Amniotic stem cell (primary cell): Measurements from ENCODE around the gene ANKRD13B.

Experiments
- DNase-seq: peaks from one replicate; lab custom pipeline; 2025; lab: John Stamatoyannopoulos, UW

Gene ANKRD13B

GRCh38 chr17:29581583-29582253 lies 11.2 kb upstream of the ANKRD13B start:
- no peak for DNase-seq

- no peak for DNase-seq
These were observed 10.6 kb upstream of the ANKRD13B start for GRCh38 chr17:29582254-29582765.

GRCh38 chr17:29582772-29583171 lies 10.2 kb upstream of the ANKRD13B start:
- no peak for DNase-seq

- no peak for DNase-seq
These were observed 9.3 kb upstream of the ANKRD13B start for GRCh38 chr17:29583324-29584248.

- no peak for DNase-seq
These were observed 8.4 kb upstream of the ANKRD13B start for GRCh38 chr17:29584452-29585079.

GRCh38 chr17:29585080-29585751 lies 7.7 kb upstream of the ANKRD13B start:
- DNase-seq, result no peak

GRCh38 chr17:29586676-29587469 lies 6.1 kb upstream of the ANKRD13B start:
- DNase-seq, result no peak

GRCh38 chr17:29587591-29587990 lies 5.3 kb upstream of the ANKRD13B start:
- no peak for DNase-seq

GRCh38 chr17:29588017-29588561 lies 4.8 kb upstream of the ANKRD13B start:
- no peak for DNase-seq

- no peak for DNase-seq
These were observed 4.1 kb upstream of the ANKRD13B start for GRCh38 chr17:29588562-29589411.

GRCh38 chr17:29589524-29590410 lies 3.2 kb upstream of the ANKRD13B start, which contains the start of gene GIT1:
Gene GIT1 (minus strand): TSS chr17:29589648. CDS start chr17:29589378, 270 bp downstream.
- peak; percentile 76 for DNase-seq

- no peak for DNase-seq
These were observed 2.4 kb upstream of the ANKRD13B start for GRCh38 chr17:29590411-29591145.

- DNase-seq, result no peak
These were observed 1.7 kb upstream of the ANKRD13B start for GRCh38 chr17:29591146-29591736.

- DNase-seq, result peak; percentile 67
These were observed 959 bp upstream of the ANKRD13B start for GRCh38 chr17:29591737-29592608.

- no peak for DNase-seq
These were observed 923 bp downstream of the ANKRD13B start for GRCh38 chr17:29593591-29594518.
